HT-29 (cell line): ENCODE measurements around the gene CRIP2. TPM values are rescaled to one million over a fixed set of nuclear protein-coding genes. Genes with fewer than 3 reads are reported as not detected.

ENCODE experiments used
- DNase-seq: peaks from one replicate; pipeline ENCODE4 v3.0.0-alpha.2; 2015; ENCODE audit warnings: low spot score
- total RNA-seq: library from RNA; depleted of rRNA; stranded (reverse); fragments of >200 nt; shearing (Covaris generic); gene quantifications from 2 replicates; pipeline ENCODE4 v1.2.3, GENCODE V29; 2014

The CRIP2 gene
- total RNA-seq, 1 experiment from 2014 or later: 274 TPM

- DNase-seq: peak; percentile 51
Observed at GRCh38 chr14:105487449-105487985, 12.9 kb downstream of the CRIP2 start.

GRCh38 chr14:105487986-105488777 lies 13.6 kb downstream of the CRIP2 start:
- peak; percentile 68 for DNase-seq

DNA sequence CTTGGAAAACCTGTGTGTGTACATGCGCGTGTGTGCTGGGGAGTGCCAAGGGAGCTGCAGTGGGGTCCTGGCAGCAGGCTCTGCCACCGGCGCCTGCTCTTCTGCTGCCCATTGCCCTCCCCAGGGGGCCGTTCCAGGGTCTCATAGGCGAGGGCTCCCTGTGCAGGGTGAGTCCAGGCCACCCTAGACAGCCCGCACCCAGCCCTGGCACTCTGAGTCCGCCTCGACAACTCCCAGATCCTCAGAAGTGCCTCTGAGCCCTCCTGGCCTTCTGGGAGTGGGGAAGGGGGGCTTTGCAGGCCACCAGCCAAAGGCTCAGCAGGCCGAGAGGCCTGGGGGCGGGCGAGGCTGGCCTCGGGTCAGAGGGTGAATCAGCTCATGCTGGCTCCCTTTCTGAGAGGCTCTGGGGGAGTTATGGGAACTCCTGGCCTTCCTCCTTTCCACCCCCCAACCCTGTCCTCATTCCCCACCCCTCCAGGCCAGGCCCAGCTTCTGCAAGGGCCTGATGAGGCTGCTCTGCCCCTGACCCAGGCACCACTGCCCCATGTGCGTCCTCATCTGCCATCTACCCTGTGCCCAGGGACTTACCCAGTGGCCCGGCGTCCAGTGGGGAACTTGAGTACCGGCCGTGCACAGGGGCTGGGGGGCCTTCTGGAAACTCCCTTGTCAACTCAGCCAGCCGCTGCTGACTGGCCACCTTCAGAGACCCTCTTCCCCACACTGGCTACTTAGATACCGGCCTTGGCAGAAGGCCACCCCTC lies 14.3 kb downstream of the CRIP2 start:
- DNase-seq: no peak

GRCh38 chr14:105489542-105490266 lies 15.1 kb downstream of the CRIP2 start:
- DNase-seq: peak; percentile 82

- peak; percentile 40 for DNase-seq
Observed at GRCh38 chr14:105490267-105490571, 15.6 kb downstream of the CRIP2 start.

GRCh38 chr14:105490572-105491365 lies 16.1 kb downstream of the CRIP2 start, which contains the start of gene TEDC1:
TEDC1 (plus strand) TSS chr14:105491246; CDS start chr14:105491376, 130 bp downstream.
- DNase-seq: peak; percentile 96

GRCh38 chr14:105491366-105491973 lies 16.8 kb downstream of the CRIP2 start:
- DNase-seq: peak; percentile 74

GRCh38 chr14:105492031-105492970 lies 17.7 kb downstream of the CRIP2 start:
- no peak for DNase-seq

GRCh38 chr14:105492971-105493871 lies 18.6 kb downstream of the CRIP2 start:
- DNase-seq: no peak

GRCh38 chr14:105493921-105494605 lies 19.4 kb downstream of the CRIP2 start:
- DNase-seq: no peak

DNA sequence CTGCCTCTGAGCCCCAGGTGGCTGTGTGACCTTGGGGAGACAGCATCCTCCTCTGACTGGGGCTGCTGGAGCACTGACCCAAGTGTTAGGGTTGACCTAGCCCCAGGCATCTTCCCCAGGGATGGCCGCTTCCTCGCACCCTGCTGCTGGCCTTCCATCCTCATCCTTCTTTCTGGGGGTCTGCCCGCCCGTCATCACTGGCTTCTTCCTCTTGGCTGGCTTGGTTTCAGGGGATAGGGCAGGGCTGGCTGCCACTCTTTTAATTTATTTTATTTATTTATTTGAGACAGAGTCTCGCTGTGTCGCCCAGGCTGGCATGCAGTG lies 19.9 kb downstream of the CRIP2 start:
- DNase-seq: no peak

GRCh38 chr14:105495101-105495989 lies 20.7 kb downstream of the CRIP2 start:
- DNase-seq: no peak

GRCh38 chr14:105495990-105496830 lies 21.6 kb downstream of the CRIP2 start:
- no peak for DNase-seq

DNA sequence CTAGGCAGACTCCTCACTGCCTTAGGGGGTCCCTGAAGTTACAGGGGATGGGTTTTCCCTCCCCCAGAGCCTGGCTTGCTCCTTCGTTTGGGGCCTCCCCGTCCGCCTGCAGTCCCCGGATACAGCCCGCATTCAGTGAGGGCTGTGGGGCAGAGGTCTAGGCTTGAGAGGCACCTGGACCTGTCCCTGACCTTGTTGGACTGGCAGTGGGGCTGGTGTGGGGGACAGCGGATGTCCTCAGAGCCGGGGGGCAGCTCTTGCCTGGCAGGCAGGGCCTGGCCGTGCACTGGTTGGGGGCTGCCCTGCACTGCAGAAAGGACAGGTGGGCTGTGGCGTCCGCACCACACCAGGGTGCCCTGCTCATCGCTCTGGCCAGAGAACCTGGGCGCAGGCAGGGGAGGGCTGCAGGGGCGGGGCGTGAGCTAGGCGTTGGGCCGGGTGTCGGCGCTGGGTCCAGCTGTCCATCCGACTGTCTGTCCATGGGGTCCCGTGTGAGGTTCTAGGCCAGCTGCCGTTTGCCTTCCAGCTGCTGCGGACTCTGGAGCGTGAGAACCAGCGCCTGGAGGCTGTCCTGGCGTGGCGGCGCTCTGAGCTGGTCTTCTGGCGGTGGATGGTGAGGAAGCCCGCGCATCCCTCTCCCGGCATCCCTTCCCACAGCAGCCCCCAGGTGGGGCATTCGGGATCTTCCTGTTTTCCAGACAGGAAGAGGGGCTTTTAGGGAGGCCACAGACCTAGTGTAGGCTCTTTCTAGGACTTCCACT lies 22.4 kb downstream of the CRIP2 start:
- no peak for DNase-seq
